ENCODE data around the gene TMEM201.

- TF ChIP-seq, protein P1, sequence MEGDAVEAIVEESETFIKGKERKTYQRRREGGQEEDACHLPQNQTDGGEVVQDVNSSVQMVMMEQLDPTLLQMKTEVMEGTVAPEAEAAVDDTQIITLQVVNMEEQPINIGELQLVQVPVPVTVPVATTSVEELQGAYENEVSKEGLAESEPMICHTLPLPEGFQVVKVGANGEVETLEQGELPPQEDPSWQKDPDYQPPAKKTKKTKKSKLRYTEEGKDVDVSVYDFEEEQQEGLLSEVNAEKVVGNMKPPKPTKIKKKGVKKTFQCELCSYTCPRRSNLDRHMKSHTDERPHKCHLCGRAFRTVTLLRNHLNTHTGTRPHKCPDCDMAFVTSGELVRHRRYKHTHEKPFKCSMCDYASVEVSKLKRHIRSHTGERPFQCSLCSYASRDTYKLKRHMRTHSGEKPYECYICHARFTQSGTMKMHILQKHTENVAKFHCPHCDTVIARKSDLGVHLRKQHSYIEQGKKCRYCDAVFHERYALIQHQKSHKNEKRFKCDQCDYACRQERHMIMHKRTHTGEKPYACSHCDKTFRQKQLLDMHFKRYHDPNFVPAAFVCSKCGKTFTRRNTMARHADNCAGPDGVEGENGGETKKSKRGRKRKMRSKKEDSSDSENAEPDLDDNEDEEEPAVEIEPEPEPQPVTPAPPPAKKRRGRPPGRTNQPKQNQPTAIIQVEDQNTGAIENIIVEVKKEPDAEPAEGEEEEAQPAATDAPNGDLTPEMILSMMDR (IDR thresholded peaks at IDR 0.05; ENCODE audit: insufficient read depth, low read length, poor library complexity, severe bottlenecking), result no peak
- TF ChIP-seq EZH2phosphoT487 (conservative IDR thresholded peaks at IDR 0.05; ENCODE audit: low read length), result no peak
Measured at GRCh38 chr1:9559673-9560072, 29.0 kb upstream of the TMEM201 start.
